Naive thymus-derived CD4-positive, alpha-beta T cell (primary cell): ENCODE data around the gene DDX17. TPM values are rescaled to one million over a fixed set of nuclear protein-coding genes. Genes with fewer than 3 reads are reported as not detected.

ENCODE experiments used
- ATAC-seq: fragments of 150-1000 bp; cut with Tn5 transposase; 2 replicates; pipeline ENCODE4 v1.10.0; 2021; ENCODE audit warnings: mild to moderate bottlenecking, moderate library complexity
- CTCF ChIA-PET: fragments of 350-600 bp; sonication (Branson Sonifier 250); formaldehyde crosslinking; loops from one replicate; lab custom pipeline; 2021; ENCODE audit warnings: antibody characterized with exemption; lab: Charles Lee
- POLR2A ChIA-PET: fragments of 350-600 bp; sonication (Branson Sonifier 250); formaldehyde crosslinking; loops from one replicate; lab custom pipeline; 2021; ENCODE audit warnings: antibody characterized with exemption, inconsistent platforms; lab: Charles Lee
- DNase-seq, 9 donors: peaks; one replicate each; pipeline versions ENCODE4 v3.0.0 to v3.0.0-alpha.2; 2020 to 2022; ENCODE audit warnings: mixed read lengths in 1 of 9
- H3K27ac ChIP-seq: one replicate; pipeline ENCODE4 v1.7.0; 2013; ENCODE audit warnings: mild to moderate bottlenecking, low read depth, low read length, moderate library complexity
- H3K27me3 ChIP-seq, 2 donors: one replicate each; pipeline ENCODE4 v1.7.0; 2013; ENCODE audit warnings: low read length in 2 of 2, mild to moderate bottlenecking in 2 of 2, moderate library complexity in 2 of 2; ENCODE audit not compliant: control insufficient read depth in 2 of 2, insufficient read depth in 2 of 2
- H3K36me3 ChIP-seq, 3 experiments: 1 replicate in 2 of 3; 2 replicates in 1 of 3; pipeline ENCODE4 v1.7.0; 2013; ENCODE audit warnings: low read length in 3 of 3, mild to moderate bottlenecking in 3 of 3, moderate library complexity in 1 of 3; ENCODE audit not compliant: insufficient read depth in 3 of 3, control insufficient read depth in 2 of 3
- H3K4me1 ChIP-seq, 2 donors: one replicate each; pipeline ENCODE4 v1.7.0; 2013; ENCODE audit warnings: low read length in 2 of 2, mild to moderate bottlenecking in 2 of 2, moderate library complexity in 1 of 2; ENCODE audit not compliant: control insufficient read depth in 2 of 2, insufficient read depth in 2 of 2
- H3K4me3 ChIP-seq: 2 replicates; pipeline ENCODE4 v1.7.0; 2013; ENCODE audit warnings: mild to moderate bottlenecking, low read length
- H3K9me3 ChIP-seq, 3 experiments: 1 replicate in 2 of 3; 2 replicates in 1 of 3; pipeline ENCODE4 v1.7.0; 2013; ENCODE audit warnings: low read length in 3 of 3; ENCODE audit not compliant: control insufficient read depth in 2 of 3
- H3K27ac Mint-ChIP-seq, 9 donors: one replicate each; pipeline ENCODE4 v1.8.0; 2020 to 2022; ENCODE audit warnings: mixed read lengths in 9 of 9, mild to moderate bottlenecking in 8 of 9, moderate library complexity in 5 of 9, inconsistent platforms in 2 of 9
- H3K27me3 Mint-ChIP-seq, 5 donors: one replicate each; pipeline ENCODE4 v1.8.0; 2021 to 2022; ENCODE audit warnings: mixed read lengths in 5 of 5, mild to moderate bottlenecking in 1 of 5
- H3K36me3 Mint-ChIP-seq, 5 donors: one replicate each; pipeline ENCODE4 v1.8.0; 2020 to 2022; ENCODE audit warnings: mixed read lengths in 5 of 5, mild to moderate bottlenecking in 3 of 5, inconsistent platforms in 1 of 5
- H3K4me1 Mint-ChIP-seq, 7 donors: one replicate each; pipeline ENCODE4 v1.8.0; 2020 to 2022; ENCODE audit warnings: mixed read lengths in 7 of 7, mild to moderate bottlenecking in 3 of 7, inconsistent platforms in 1 of 7
- H3K4me3 Mint-ChIP-seq, 10 donors: one replicate each; pipeline ENCODE4 v1.8.0; 2020 to 2022; ENCODE audit warnings: mild to moderate bottlenecking in 10 of 10, mixed read lengths in 10 of 10, moderate library complexity in 6 of 10, inconsistent platforms in 2 of 10
- H3K9me3 Mint-ChIP-seq, 11 donors: one replicate each; pipeline ENCODE4 v1.8.0; 2020 to 2022; ENCODE audit warnings: mixed read lengths in 11 of 11, mild to moderate bottlenecking in 4 of 11, inconsistent platforms in 1 of 11, moderate library complexity in 1 of 11
- intact Hi-C, 2 donors: fragments of 100-400 bp; cut with micrococcal nuclease; formaldehyde crosslinking; loops; one replicate each; pipeline ENCODE4 v1.15.1; 2023
- polyA plus RNA-seq, 2 donors: library from polyadenylated mRNA; unstranded; fragments of 300-500 nt; fragmentation: Illumina TruSeq; gene quantifications; one replicate each; pipeline ENCODE4 v1.2.3, GENCODE V29; 2021
- total RNA-seq, 6 experiments: library from RNA in 5 of 6; stranded (reverse) in 5 of 6; gene quantifications; 1 replicate in 5 of 6; 2 replicates in 1 of 6; pipeline ENCODE4 v1.2.3 and lab custom pipeline; 2021 to 2026

DDX17 gene
- total and polyA plus RNA-seq, 7 experiments from 2014 or later, result 37.7 to 1,097 (median 652) TPM

DNA sequence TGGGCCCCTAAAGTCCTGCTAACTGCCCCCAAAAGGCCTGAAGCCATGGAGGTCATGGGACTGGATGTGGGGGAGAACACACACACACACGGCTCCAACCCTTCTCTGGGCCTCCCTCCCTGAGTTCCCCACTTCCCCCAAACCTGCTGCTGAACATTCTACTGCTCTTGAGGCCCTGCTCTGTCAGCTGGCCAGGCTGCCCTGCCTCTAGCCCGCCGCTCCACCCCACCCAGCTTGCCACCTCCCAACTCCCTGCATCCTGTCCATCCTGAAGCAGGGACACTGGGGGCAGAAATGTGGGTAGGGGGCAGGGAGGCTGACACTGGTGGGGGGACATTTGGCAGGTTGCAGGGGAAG, 52.1 kb downstream of the DDX17 start:
- peaks cover 5 to 15% (median 14%) of the 10 kb centered on the region in 7 donors for H3K4me1 Mint-ChIP-seq
- peak overlapping the region; percentile 43 for H3K4me3 ChIP-seq
- H3K9me3 ChIP-seq, result no peaks in the 10 kb centered on the region
- peaks cover 0 to 3% (median 0%) of the 10 kb centered on the region in 11 donors for H3K9me3 Mint-ChIP-seq
- H3K36me3 ChIP-seq, result no peaks in the 10 kb centered on the region
- H3K4me3 Mint-ChIP-seq, result peak overlapping the region in 7 of 10 donors; percentile 4 to 87 (median 83)
- ChIA-PET CTCF (no interaction called here), POLR2A (no interaction called here)
- H3K27me3 ChIP-seq, result peaks cover 4 to 14% of the 10 kb centered on the region in 2 donors
- peaks cover 0 to 5% of the 10 kb centered on the region in 2 donors for H3K4me1 ChIP-seq
- H3K36me3 Mint-ChIP-seq, result peaks cover 0 to 3% (median 0%) of the 10 kb centered on the region in 5 donors
- no peak overlapping the region for H3K27ac ChIP-seq
- intact Hi-C loops, result no loop called here
- ATAC-seq (no peak), DNase-seq (no peak)
- no peak overlapping the region for H3K27ac Mint-ChIP-seq
- peaks cover 52 to 79% (median 68%) of the 10 kb centered on the region in 5 donors for H3K27me3 Mint-ChIP-seq

GRCh38 chr22:38453066-38453672, 52.9 kb downstream of the DDX17 start:
- POLR2A ChIA-PET, result no interaction called here
- intact Hi-C loops, result no loop called here

DNA sequence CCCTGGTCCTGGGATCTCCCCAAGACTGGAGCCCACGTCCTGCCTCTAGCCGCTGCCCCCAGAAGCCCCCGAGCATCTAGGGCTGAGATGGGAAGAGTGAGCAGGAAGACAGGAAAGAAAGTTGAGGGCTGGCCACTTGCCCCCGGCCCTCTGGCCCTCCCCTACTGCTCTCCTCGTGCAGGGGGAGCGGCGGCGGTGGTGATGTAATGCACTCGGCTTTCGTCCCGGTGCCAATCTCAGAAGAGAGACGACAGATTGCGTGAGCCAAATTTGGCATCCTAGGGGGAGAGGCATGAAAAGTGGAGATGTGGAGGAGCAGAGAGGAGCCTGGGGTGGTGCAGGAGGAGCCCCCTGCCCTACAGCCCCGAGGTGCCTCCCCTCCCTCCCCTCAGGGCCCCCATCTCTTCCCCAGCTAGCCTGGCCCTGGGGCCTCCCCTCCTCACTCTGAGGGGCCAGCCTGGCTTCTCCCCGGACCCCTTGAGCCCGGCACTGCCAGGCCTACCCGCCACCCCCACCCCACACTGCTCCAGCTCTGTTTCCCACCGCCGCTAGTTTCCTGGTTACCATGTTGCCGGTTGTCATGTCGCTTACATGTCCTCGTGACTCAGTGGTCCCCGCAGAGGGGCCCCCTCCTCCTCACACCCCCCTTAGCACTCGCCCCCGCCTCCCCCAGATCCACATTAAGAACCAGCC, 53.6 kb downstream of the DDX17 start:
- H3K27ac ChIP-seq, result no peak overlapping the region
- intact Hi-C loops, result no loop called here
- Mint-ChIP-seq H3K27me3 (peaks cover 38 to 64% (median 54%) of the 10 kb centered on the region in 5 donors), H3K9me3 (peaks cover 0 to 3% (median 0%) of the 10 kb centered on the region in 11 donors), H3K4me3 (peak overlapping the region in 1 of 10 donors; percentile 35), H3K27ac (no peak overlapping the region), H3K4me1 (peaks cover 5 to 15% (median 14%) of the 10 kb centered on the region in 7 donors), H3K36me3 (peaks cover 0 to 3% (median 0%) of the 10 kb centered on the region in 5 donors)
- H3K9me3 ChIP-seq, result no peaks in the 10 kb centered on the region
- no peak for DNase-seq
- peaks cover 0 to 14% of the 10 kb centered on the region in 2 donors for H3K27me3 ChIP-seq
- peaks cover 0 to 5% of the 10 kb centered on the region in 2 donors for H3K4me1 ChIP-seq
- CTCF ChIA-PET, result no interaction called here
- no peaks in the 10 kb centered on the region for H3K36me3 ChIP-seq
- ATAC-seq, result no peak
- POLR2A ChIA-PET, result no interaction called here
- no peak overlapping the region for H3K4me3 ChIP-seq

More at GRCh38 chr22:38453066-38453672, 52.9 kb downstream of the DDX17 start:
- Mint-ChIP-seq H3K27ac (peak overlapping the region in 1 of 9 donors; percentile 84), H3K27me3 (peaks cover 45 to 71% (median 60%) of the 10 kb centered on the region in 5 donors), H3K4me1 (peaks cover 5 to 15% (median 14%) of the 10 kb centered on the region in 7 donors), H3K36me3 (peaks cover 0 to 3% (median 0%) of the 10 kb centered on the region in 5 donors), H3K9me3 (peaks cover 0 to 3% (median 0%) of the 10 kb centered on the region in 11 donors), H3K4me3 (peak overlapping the region in 6 of 10 donors; percentile 37 to 86 (median 48))
- Histone ChIP-seq H3K4me3 (no peak overlapping the region), H3K27me3 (peaks cover 0 to 14% of the 10 kb centered on the region in 2 donors), H3K9me3 (no peaks in the 10 kb centered on the region), H3K36me3 (no peaks in the 10 kb centered on the region), H3K27ac (no peak overlapping the region), H3K4me1 (peaks cover 0 to 5% of the 10 kb centered on the region in 2 donors)
- CTCF ChIA-PET, result interaction anchor here (0.6 kb wide), 1 partner anchor 101 kb away, joined by 5 read pairs; no protein-coding TSS in a partner anchor
- ATAC-seq, result no peak
- DNase-seq, result no peak

DNA sequence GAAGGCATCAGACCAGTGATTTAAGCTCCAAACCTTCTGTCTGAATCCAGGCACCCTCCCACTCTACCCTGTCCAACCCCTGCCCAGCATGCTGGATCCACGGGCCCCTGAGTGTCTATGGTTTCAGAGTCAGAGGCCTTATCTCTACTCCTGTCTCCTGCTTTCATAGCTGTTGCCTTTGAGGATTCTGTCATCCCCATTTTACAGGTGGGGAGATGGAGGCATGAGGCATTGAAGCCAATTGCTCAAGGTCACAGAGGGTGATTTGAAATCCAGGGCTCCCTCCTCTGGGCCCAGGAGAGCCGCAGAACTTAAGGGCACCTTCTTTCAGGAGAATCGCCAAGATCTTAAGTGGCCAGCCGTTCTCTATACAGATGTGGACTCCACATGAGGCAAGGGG, 54.2 kb downstream of the DDX17 start:
- H3K27ac Mint-ChIP-seq, result no peak overlapping the region
- DNase-seq, result no peak
- Histone ChIP-seq H3K4me1 (peaks cover 0 to 5% of the 10 kb centered on the region in 2 donors), H3K27me3 (peaks cover 0 to 14% of the 10 kb centered on the region in 2 donors), H3K9me3 (no peaks in the 10 kb centered on the region), H3K36me3 (no peaks in the 10 kb centered on the region), H3K4me3 (no peak overlapping the region), H3K27ac (no peak overlapping the region)
- H3K36me3 Mint-ChIP-seq, result peaks cover 0 to 3% (median 0%) of the 10 kb centered on the region in 5 donors
- intact Hi-C loops, result no loop called here
- peaks cover 32 to 58% (median 48%) of the 10 kb centered on the region in 5 donors for H3K27me3 Mint-ChIP-seq
- no peak overlapping the region for H3K4me3 Mint-ChIP-seq
- H3K4me1 Mint-ChIP-seq, result peaks cover 5 to 13% (median 11%) of the 10 kb centered on the region in 7 donors
- no peak for ATAC-seq
- POLR2A ChIA-PET, result no interaction called here
- H3K9me3 Mint-ChIP-seq, result peaks cover 0 to 1% (median 0%) of the 10 kb centered on the region in 11 donors
- CTCF ChIA-PET, result no interaction called here

- ATAC-seq (no peak), DNase-seq (no peak)
- H3K36me3 ChIP-seq, result no peaks in the 10 kb centered on the region
- H3K27me3 ChIP-seq, result peaks cover 0 to 10% of the 10 kb centered on the region in 2 donors
- no peaks in the 10 kb centered on the region for H3K9me3 ChIP-seq
- H3K36me3 Mint-ChIP-seq, result peaks cover 0 to 3% (median 0%) of the 10 kb centered on the region in 5 donors
- no peak overlapping the region for H3K4me3 Mint-ChIP-seq
- no peak overlapping the region for H3K4me3 ChIP-seq
- ChIA-PET CTCF (no interaction called here), POLR2A (no interaction called here)
- intact Hi-C loops, result no loop called here
- H3K4me1 Mint-ChIP-seq, result peaks cover 1 to 10% (median 8%) of the 10 kb centered on the region in 7 donors
- peaks cover 27 to 53% (median 43%) of the 10 kb centered on the region in 5 donors for H3K27me3 Mint-ChIP-seq
- no peak overlapping the region for H3K27ac ChIP-seq
- peak overlapping the region in 1 of 9 donors; percentile 22 for H3K27ac Mint-ChIP-seq
- H3K9me3 Mint-ChIP-seq, result peaks cover 0 to 1% (median 0%) of the 10 kb centered on the region in 11 donors
- peaks cover 0 to 5% of the 10 kb centered on the region in 2 donors for H3K4me1 ChIP-seq
Observed at GRCh38 chr22:38451404-38451803, 54.7 kb downstream of the DDX17 start.

DNA sequence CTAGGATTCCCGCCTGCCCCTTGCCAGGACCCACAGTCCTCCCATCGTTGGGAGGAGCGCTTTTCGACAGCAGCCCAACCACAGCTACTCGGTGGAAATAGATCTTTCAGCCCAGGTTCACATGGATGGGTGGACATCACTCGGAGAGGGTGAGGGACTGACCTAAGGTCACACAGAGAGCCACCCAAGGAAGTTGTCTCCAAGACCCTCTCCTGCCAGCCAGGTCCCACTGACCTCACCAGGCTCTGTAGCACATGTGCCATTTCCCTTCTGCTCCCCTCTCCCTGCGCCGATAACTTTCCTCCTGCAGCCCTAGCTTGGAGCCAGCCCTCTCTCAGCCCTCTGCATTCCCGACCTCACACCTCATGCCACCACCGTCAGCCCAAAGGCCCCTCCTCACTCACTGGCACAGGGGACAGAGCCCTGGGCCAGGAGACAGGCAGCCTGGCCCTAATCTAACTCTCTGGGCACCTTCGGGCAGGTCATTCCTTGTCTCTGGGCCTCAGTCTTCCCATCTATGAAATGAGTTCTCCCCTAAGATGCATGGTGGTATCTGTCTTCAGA, 55.8 kb downstream of the DDX17 start:
- H3K4me3 Mint-ChIP-seq, result no peak overlapping the region
- DNase-seq, result no peak

More for the DNA sequence above, 55.8 kb downstream of the DDX17 start:
- H3K36me3 ChIP-seq, result no peaks in the 10 kb centered on the region
- no peaks in the 10 kb centered on the region for H3K9me3 ChIP-seq
- intact Hi-C loops, result no loop called here
- peaks cover 0 to 5% of the 10 kb centered on the region in 2 donors for H3K4me1 ChIP-seq
- Mint-ChIP-seq H3K36me3 (peaks cover 0 to 3% (median 0%) of the 10 kb centered on the region in 5 donors), H3K4me1 (peaks cover 0 to 7% (median 5%) of the 10 kb centered on the region in 7 donors), H3K27me3 (peaks cover 24 to 47% (median 40%) of the 10 kb centered on the region in 5 donors), H3K27ac (no peak overlapping the region), H3K9me3 (peaks cover 0 to 1% (median 0%) of the 10 kb centered on the region in 11 donors)
- no peak overlapping the region for H3K4me3 ChIP-seq
- POLR2A ChIA-PET, result no interaction called here
- H3K27ac ChIP-seq, result no peak overlapping the region
- peaks cover 0 to 7% of the 10 kb centered on the region in 2 donors for H3K27me3 ChIP-seq
- CTCF ChIA-PET, result interaction anchor here (0.6 kb wide), 1 partner anchor 1461 kb away, joined by 3 read pairs; no protein-coding TSS in a partner anchor
- no peak for ATAC-seq
